Pulmonary artery endothelial cell (primary cell): ENCODE results near the gene UFD1. TPM values are rescaled to one million over a fixed set of nuclear protein-coding genes. Genes with fewer than 3 reads are reported as not detected.

Experiments
- DNase-seq: peaks from one replicate; pipeline ENCODE4 v3.0.0-alpha.2; 2011; ENCODE audit warnings: low read depth, low spot score
- total RNA-seq: library from RNA; depleted of rRNA; stranded (reverse); fragments of >200 nt; gene quantifications from 2 replicates; pipeline ENCODE4 v1.2.3, GENCODE V29; 2014

Gene UFD1
- total RNA-seq, 1 donor from 2014 or later = 166 TPM

DNA sequence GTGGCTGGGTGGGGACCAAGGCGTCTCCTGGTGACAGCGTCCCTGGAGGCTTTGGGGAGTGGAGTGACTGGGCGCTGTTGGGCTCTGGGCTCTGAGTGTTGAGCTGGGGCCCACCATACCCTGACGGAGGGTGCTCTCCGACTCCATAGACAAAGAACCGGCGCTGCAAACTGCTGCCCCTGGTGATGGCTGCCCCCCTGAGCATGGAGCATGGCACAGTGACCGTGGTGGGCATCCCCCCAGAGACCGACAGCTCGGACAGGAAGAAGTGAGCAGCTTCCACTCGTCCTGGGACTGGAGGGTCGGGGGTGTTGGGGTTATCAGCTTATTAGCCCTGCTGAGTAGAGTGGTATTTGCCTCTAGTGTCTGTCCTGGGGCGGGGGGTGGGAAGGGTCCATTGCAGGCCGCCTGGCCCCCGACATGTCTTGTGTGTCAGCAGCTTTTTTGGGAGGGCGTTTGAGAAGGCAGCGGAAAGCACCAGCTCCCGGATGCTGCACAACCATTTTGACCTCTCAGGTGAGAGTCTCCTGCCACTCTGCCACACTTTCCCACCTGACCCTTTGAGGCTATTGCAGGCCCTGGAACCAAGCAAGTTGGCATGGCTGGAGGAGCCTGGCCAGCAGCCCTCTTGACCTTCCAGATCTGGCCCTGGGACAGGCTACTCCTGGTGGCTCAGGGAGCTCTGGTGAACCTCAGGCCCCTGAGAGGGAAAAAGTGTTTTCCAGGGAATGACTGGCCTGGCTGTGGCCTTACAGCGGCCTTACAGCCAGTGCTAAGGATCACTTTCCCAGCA is 37.6 kb upstream of the UFD1 start:
- DNase-seq = no peak

DNA sequence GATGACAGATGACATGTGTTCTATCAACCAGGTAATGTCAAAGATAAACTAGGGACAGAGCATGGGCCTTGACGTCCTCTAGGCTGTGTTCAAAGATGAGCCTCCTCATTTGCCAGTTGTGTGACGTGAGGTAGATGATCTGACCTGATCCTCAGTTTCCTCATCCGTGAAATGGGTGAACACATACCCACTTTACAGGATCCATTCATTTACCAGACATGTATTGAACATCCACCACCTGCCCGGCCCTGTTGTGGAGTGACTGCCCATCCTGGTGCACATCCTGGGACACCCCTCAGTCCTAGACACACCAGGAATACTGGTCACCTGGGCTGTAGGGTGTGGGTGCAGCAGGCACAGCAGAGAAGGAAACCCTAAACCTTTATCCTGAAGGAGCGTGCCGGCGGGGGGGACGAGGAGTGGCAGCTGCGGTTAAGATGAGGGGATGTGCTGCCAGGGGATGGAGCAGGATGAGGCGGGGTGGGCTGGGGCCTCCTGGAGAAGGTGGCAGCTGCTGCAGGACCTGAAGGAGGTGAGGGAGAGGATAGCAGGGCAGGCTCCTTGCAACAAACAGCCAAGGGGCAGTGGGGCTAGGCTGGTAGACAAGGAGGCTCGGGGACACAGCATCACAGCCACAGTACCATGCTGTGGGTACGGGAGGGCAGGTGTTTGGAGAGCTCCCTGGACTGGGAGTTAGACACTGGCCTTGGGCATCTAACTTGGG is 36.8 kb upstream of the UFD1 start:
- DNase-seq = no peak

DNA sequence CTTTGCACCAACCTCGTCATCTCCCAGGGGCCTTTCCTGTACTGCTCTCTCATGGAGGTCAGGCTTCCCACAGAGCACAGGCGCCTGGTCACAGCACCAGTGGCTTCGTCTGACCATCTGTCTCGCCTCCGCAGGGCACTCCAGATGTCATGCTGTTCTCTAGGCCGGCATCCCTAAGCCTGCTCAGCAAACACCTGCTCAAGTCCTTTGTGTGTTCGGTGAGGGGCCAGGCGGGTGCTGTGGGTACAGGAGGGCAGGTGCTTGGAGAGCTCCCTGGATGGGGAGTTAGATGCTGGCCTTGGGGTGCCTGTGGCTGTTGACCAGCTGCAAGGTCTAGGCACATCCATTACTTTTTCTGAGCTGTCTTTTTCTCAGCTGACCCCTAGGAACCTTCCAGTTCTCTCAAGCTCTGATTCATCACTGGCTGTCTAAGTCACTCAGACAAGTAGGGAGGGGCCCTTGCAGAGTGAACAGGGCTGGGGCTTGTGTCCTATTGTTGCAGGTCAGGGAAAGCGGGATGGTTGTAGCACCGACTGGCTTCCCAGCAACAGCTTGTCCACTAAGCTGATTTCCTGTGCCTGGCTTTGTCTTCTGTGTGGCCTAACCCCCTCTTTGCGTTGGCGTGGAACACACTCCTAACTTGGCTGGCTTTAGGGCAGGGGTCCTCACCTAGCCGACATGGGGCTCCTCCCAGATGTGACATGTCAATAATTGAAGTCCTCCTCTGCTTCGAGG is 36.0 kb upstream of the UFD1 start:
- no peak for DNase-seq

DNA sequence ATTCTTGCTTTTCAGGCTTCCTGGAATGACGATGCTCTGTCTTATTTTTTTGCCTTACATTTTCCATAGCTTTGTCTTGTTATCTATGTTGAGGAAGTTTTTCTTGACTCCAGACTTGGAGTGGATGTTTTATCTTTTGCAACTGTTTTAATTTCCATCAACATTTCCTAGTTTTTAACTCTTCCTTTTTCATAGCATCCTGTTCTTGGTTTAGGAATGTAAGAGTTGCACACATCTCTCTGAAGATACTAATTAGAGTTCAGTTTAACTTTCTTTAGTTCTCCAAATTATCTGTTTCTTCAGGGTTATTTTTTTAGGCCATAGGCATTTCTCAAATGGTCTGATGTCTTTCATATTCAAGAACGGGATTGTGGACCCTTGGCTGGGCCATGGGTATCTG is 34.8 kb upstream of the UFD1 start:
- DNase-seq = no peak

DNA sequence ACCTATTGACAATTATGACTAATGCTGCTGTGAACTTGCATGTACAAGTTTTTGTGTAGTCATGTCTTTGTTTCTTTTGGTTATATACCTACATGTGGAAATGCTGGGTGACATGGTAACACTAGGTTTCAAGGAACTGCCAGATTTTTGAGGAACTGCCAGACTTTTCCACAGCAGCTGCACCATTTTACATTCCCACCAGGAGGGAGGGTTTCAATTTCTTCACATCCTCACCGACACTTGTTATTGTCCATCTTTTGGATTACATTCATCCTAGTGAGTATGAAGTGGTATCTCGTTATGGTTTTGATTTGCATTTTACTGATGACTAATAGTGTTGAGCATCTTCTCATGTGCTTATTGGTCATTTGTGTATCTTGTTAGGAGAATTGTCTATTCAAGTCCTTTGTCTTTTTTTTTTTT is 31.9 kb upstream of the UFD1 start:
- DNase-seq = no peak

DNA sequence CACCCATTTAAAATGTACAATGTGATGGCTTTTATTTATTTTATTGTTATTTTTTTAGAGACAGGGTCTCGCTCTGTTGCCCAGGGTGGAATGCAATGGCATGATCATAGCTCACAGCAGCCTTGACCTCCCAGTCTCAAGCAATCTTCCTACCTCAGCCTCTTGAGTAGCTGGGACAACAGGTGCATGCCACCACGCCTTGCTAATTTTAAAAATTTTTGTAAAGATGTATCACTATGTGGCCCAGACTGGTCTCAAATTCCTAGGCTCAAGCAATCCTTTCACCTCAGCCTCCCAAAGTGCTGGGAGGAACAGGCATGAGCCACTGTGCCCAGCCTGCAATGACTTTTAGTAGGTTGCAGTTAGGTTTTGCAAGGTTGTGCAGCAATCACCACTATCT is 30.9 kb upstream of the UFD1 start:
- no peak for DNase-seq

DNA sequence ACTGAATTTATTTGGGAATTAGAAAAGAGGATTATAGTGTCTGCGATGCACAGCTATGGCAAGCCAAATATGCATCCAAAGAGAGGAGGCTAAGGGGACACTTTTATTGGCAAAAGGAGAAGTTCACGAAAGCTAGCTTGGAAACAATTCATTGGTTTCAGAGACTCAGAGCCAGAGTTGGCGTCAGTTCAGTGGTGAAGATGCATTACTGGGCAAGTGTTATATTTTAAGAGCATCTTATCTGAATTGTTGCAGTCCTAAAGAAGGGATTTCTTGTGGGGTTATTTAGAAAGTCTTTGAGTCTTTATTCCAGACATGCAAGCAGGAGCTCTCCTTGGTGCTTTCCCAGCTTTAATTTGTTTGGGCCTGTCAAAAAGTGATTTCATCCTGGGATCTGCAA is 30.2 kb upstream of the UFD1 start:
- DNase-seq = no peak

DNA sequence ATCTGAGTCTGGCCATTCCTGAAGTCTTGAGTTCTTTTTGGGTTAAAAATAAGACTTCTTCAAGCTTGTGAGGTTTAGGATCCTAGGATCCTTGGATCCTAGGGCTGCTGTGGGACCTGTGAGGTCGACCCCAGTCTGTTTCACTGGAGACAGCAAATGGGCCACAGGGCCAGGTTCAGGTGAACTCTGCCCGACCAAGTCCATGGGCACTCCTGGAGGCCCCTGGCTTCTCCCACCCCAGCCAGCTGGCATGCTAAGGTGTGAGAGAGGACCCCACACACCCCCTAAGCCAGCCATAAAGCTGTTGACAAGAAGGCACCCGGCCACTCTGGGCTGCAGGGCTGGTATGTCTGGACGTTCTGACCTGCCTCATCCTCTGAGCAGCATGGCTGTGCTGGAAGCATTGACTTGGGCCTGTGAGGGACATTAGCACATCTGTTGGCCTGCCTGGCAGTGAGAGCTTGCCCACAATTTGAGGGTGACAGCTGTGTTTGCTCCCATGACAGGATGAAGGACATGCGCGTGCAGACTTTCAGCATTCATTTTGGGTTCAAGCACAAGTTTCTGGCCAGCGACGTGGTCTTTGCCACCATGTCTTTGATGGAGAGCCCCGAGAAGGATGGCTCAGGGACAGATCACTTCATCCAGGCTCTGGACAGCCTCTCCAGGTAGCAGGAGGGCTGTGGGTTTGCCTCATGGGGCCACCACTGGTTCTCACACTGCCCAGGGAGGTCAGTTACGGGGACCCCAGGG is 29.2 kb upstream of the UFD1 start:
- DNase-seq = no peak

DNA sequence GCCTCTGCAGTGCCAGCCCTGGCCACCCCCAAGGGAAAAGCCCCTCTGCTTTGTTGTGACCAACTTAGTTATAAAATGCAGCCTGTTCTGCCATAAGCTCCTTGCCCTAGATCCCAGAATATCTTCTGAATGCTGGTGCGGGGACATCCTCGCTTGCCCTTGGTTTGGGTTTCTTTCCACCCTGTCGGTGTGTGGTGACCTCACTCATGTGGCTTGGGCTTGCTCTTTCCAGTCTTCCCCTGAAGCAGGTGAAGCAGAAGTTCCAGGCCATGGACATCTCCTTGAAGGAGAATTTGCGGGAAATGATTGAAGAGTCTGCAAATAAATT is 28.5 kb upstream of the UFD1 start:
- no peak for DNase-seq

DNA sequence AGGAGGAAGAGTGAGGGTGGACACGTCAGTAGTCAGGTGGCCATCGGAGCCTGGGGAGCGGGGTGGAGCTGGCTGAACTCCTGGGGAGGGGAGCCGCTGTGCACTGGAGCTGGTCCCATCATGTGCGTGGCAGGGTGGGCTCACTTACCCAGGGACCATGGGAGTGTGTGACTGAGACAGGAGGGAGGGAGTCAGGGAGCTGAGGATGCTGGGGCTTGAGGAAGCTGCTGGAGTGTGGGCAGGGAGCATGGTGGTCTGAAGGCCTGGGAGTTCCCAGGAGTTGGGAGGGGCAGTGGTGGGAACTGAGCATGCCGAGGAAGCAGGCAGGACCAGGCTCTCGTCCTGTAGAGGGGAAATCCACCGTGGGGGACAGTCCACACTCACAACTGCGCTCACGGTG is 27.2 kb upstream of the UFD1 start:
- DNase-seq = no peak

DNA sequence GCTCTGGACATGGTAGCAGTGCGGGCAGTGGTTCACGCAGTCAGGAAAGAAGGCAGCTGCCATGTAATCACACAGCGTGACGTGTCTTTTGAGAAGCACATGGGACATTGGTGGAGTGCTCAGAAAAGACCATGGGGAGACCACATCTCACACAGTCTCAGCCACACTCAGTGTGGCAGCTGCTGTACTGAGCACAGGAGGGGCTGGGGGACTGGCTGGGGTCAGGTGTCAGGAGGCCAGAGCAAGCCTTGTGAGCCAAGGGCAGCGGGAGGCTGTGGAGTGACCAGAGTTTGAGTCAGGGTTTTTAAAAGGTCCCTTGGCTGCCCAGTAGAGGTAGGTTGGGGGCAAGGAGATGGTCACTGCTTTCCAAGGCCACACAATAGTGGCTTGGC is 26.7 kb upstream of the UFD1 start:
- no peak for DNase-seq

DNA sequence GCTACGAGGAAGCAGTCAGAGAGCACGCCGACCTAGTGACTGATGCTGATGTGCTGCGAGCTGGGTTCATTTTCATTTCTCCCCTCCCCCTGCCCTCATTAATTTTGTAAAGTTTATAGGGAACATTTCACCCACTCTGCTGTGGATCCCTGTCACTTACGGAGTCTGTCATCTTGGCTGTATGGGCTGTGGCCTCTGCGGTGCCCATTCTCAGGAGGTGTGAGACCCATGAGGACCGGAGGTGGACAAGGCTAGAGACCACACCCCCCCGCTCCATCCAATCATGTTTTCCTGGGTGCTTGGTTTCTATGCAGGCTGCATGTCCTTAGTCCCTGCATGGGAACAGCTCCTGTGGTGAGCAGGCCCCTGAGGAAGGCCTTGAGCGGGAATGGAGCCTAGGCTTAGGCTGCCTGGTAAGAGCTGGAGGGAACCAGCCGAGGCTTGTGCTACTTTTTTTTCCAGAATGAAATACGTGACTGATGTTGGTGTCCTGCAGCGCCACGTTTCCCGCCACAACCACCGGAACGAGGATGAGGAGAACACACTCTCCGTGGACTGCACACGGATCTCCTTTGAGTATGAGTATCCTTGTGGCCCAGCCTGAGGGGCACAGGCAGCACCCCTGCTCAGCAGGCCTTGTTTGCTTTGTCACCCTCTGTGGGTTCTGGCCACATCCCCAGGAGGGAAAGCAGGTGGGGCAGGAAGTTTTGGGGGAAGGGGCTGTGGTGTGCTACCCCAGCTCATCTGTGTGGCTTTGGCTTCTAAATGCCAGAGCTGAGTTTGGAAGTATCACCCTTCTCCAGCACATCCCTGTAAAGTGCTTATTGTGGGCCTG is 26.1 kb upstream of the UFD1 start:
- no peak for DNase-seq

DNA sequence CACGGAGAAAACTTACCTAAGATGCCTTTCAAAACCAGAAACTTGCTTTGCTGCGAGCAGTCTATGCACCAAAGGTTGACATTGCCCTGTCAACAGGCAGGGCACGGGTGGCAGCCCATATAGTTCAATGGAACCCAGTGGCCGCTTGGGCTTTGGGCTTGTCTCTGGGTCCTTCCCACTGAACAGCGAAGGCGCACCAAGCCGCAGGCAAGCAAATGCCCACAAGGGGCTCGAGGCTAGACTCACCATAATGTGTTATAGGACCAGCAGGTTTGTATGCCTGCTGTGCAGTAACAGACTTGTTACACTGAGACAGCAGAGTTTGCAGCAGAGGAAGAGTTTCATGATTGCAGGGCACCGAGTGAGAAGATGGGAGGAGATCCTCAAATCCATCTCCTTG is 24.9 kb upstream of the UFD1 start:
- DNase-seq = no peak

DNA sequence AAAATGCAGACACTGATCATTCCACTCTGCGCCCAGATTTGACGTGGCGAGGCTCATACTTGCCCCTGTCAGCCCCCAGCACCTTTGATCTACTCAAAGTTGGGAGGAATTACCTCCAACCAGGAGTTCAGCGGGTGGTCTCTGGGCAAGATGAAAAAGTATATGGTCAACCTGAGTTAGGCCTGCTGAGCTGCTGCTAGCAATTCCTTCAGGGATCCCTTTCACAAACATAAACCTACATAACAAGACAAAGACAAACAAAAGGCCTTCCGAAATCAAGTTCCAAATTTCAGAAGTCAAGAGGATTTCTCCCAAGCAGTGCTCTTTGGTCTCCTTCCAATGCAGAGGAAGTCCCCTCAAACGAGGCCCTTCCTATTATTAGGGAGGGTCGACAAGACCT is 24.4 kb upstream of the UFD1 start:
- DNase-seq = no peak

DNA sequence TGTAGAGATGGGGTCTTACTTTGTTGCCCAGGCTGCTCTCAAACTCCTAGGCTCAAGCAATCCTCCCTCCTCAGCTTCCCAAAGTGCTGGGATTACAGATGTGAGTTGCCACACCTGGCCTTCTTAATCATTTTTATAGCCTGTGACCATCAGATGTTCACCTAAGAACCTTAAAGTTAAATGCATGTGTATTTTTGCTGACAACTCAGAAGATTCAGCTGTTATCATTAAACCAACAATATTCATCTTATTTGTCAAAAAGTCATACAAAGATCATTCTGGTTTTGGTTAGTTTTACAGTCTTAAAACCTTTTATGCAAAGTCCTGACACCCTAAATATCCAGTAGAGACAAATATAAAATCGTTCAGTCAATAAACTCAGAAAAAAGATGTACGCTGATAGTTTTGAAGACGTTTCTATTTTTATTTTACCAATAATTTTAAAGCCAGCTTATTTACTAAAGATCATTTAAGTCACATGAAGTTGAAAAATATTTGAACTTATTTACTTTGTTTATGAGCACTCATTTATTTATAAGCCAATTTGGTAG is 23.0 kb upstream of the UFD1 start:
- DNase-seq = no peak

DNA sequence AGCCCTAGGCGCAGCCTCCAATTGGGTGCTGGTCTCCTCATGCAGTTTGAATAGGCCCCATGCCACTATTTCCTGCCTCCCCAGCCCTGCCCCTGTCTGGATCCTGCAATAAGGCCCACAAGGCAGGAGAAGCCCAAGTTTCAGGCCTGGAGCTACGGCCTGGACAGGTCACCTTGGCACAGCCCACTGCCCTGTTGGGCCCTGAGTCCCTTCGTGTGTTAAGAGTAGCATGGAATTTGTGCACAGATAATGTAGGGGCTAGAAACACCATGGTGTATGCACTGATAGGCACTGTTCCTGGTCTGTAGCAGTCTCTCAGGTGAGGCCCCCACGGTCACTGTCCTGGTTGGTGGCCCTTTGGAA is 20.9 kb upstream of the UFD1 start:
- no peak for DNase-seq

DNA sequence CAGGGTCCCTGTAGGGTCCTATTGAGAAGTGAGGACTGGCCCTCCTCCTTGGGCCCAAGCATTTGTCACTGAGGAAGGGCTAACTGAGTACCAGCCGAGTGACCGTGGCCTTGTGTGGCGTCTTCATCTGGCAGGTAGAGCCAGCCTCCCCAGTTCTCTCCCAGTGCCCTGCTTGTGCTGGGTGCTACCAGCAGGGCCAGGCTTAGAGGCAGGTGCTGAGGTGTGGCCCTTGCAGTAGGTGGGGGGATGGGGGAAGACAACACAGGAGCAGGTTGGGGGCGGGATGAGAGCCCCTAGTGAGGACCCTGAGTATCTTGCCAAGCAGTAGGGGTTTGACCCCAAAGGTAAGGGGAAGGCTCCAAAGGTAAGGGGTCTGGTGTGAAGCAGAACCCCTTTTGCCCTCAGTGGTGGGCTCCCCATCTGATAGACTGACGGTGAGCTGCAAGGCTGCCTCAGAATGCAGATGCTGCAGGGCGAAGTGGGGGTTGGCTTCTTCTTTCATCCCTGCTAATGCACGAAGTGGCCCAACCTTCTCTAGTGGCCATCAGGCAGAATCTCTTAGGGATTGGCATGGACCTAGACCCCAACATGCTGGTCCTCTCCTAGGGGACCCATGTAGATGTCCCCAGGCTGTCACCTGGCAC is 20.4 kb upstream of the UFD1 start:
- DNase-seq = no peak

DNA sequence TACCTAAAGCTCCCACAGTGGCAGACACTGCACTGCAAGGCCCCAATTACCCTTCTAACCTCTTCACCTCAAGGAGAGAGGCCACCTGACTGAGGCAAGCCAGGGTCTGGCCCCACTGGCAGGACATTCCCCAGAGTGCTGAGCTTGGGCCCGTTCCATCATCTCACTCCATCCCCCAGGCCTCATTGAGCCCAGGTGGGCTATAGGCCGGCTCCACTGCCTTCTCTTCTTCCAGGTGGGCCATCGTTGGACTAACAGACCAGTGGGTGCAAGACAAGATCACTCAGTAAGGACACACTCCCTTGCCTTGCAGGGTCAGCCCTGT is 19.8 kb upstream of the UFD1 start:
- no peak for DNase-seq

DNA sequence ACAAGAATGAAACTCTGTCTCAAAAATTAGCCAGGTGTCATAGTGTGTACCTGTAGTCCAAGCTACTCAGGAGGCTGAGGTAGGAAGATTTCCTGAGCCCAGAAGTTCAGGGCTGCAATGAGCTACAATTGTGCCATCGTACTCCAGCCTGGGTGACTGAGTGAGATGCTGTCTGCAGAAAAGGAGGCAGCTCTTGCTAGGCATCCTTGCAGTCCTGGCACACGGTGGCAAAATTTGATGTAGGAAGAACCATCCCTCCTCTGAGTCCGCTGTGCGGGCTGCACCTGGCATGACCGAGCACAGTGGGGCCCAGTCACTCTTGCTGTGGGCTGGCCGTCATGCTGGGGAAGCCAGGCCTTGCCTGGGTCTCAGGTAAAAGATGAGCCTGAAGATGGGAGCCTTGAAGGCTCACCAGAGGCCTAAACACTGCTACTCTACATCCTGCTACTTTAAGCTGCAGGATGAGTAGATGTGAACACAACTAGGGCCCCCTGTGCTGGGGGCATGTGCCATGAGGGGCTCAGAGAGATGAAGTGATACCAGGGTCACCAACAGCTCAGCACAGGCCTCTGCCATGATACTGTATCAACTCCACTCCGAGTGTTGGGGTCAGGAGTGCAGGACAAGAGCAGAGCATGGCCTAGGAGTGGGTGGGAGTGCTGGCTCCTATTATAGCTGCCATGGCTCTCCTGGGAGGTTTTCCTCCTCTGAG is 19.3 kb upstream of the UFD1 start:
- DNase-seq = no peak

DNA sequence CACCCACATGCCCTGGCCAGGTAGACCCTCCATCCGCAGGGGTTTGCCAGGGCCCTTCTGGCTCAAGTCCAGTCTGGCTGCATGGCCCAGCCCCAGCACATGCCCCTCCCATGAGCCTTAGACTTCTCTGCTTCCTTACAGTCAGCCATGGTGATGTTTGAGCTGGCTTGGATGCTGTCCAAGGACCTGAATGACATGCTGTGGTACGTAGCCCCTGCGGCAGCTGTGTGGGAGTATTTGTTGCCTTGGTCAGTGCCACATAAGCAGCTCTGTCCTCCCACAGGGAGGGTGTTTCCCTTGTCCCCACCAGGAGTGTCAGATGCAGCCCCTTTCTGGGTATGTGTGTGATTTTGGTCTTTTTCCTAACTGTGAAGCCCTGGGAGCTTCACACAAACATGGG is 18.3 kb upstream of the UFD1 start:
- peak; percentile 54 for DNase-seq
